Measurements from ENCODE around the gene TDRD6. TPM values are rescaled to one million over a fixed set of nuclear protein-coding genes. Genes with fewer than 3 reads are reported as not detected.

TDRD6 gene
- total RNA-seq, 1 donor from 2014 or later = 0.17 TPM

- no peak overlapping the region for H3K27ac Mint-ChIP-seq
- H3K27me3 Mint-ChIP-seq = peaks cover 49% of the 10 kb centered on the region
- no peaks in the 10 kb centered on the region for H3K4me1 Mint-ChIP-seq (ENCODE audit: low read depth)
- H3K9me3 Mint-ChIP-seq (ENCODE audit: low read depth) = peaks cover 3% of the 10 kb centered on the region
- no peak overlapping the region for H3K4me3 Mint-ChIP-seq (ENCODE audit: low read depth)
- DNase-seq (ENCODE audit: low spot score, unreplicated experiment) = no peak
- no peak for TF ChIP-seq CTCF (IDR thresholded peaks at IDR 0.05; ENCODE audit: unreplicated experiment)
- no peaks in the 10 kb centered on the region for H3K36me3 Mint-ChIP-seq (ENCODE audit: insufficient read depth)
Observed at GRCh38 chr6:46704562-46704961, 16.9 kb downstream of the TDRD6 start.

- Mint-ChIP-seq H3K4me1 (ENCODE audit: low read depth) (no peaks in the 10 kb centered on the region), H3K27me3 (peaks cover 46% of the 10 kb centered on the region), H3K9me3 (ENCODE audit: low read depth) (peaks cover 3% of the 10 kb centered on the region), H3K27ac (no peak overlapping the region), H3K36me3 (ENCODE audit: insufficient read depth) (no peaks in the 10 kb centered on the region), H3K4me3 (ENCODE audit: low read depth) (no peak overlapping the region)
- DNase-seq (ENCODE audit: low spot score, unreplicated experiment) = no peak
- TF ChIP-seq CTCF (IDR thresholded peaks at IDR 0.05; ENCODE audit: unreplicated experiment) = no peak
Observed at GRCh38 chr6:46706464-46706863, 18.8 kb downstream of the TDRD6 start.

- H3K4me1 Mint-ChIP-seq (ENCODE audit: low read depth) = no peaks in the 10 kb centered on the region
- DNase-seq (ENCODE audit: low spot score, unreplicated experiment) = no peak
- TF ChIP-seq CTCF (IDR thresholded peaks at IDR 0.05; ENCODE audit: unreplicated experiment) = no peak
- peaks cover 17% of the 10 kb centered on the region for H3K27me3 Mint-ChIP-seq
- H3K4me3 Mint-ChIP-seq (ENCODE audit: low read depth) = no peak overlapping the region
- no peak overlapping the region for H3K27ac Mint-ChIP-seq
- no peaks in the 10 kb centered on the region for H3K36me3 Mint-ChIP-seq (ENCODE audit: insufficient read depth)
- H3K9me3 Mint-ChIP-seq (ENCODE audit: low read depth) = peaks cover 3% of the 10 kb centered on the region
Observed at GRCh38 chr6:46711491-46711890, 23.8 kb downstream of the TDRD6 start.

- Mint-ChIP-seq H3K9me3 (ENCODE audit: low read depth) (no peaks in the 10 kb centered on the region), H3K27me3 (peaks cover 21% of the 10 kb centered on the region), H3K27ac (no peak overlapping the region), H3K4me3 (ENCODE audit: low read depth) (no peak overlapping the region), H3K36me3 (ENCODE audit: insufficient read depth) (no peaks in the 10 kb centered on the region), H3K4me1 (ENCODE audit: low read depth) (no peaks in the 10 kb centered on the region)
- TF ChIP-seq CTCF (IDR thresholded peaks at IDR 0.05; ENCODE audit: unreplicated experiment) = no peak
- DNase-seq (ENCODE audit: low spot score, unreplicated experiment) = no peak
Observed at GRCh38 chr6:46715141-46715540, 27.5 kb downstream of the TDRD6 start.

- no peak for DNase-seq (ENCODE audit: low spot score, unreplicated experiment)
- peaks cover 31% of the 10 kb centered on the region for H3K27me3 Mint-ChIP-seq
- no peak for TF ChIP-seq CTCF (IDR thresholded peaks at IDR 0.05; ENCODE audit: unreplicated experiment)
- H3K27ac Mint-ChIP-seq = no peak overlapping the region
- H3K4me3 Mint-ChIP-seq (ENCODE audit: low read depth) = no peak overlapping the region
- H3K36me3 Mint-ChIP-seq (ENCODE audit: insufficient read depth) = no peaks in the 10 kb centered on the region
- H3K4me1 Mint-ChIP-seq (ENCODE audit: low read depth) = no peaks in the 10 kb centered on the region
- no peaks in the 10 kb centered on the region for H3K9me3 Mint-ChIP-seq (ENCODE audit: low read depth)
Observed at GRCh38 chr6:46719099-46719498, 31.4 kb downstream of the TDRD6 start.
